Peyer's patch (tissue), 4 donors: ENCODE data around the gene JMY. TPM values are rescaled to one million over a fixed set of nuclear protein-coding genes. Genes with fewer than 3 reads are reported as not detected.

Source experiments
- DNase-seq, 3 donors: peaks; one replicate each; pipeline ENCODE4 v3.0.0-alpha.2; 2017 to 2019
- H3K27ac ChIP-seq, 4 donors: fragments of 200-600 bp; sonication (generic); one replicate each; pipeline ENCODE4 v1.5.1; 2016 to 2019
- H3K27me3 ChIP-seq, 2 donors: fragments of 200-600 bp; sonication (generic); one replicate each; pipeline ENCODE4 v1.5.1; 2019
- H3K36me3 ChIP-seq, 3 donors: fragments of 200-600 bp; sonication (generic); one replicate each; pipeline ENCODE4 v1.5.1; 2016 to 2019
- H3K4me1 ChIP-seq, 4 donors: fragments of 200-600 bp; sonication (generic); one replicate each; pipeline ENCODE4 v1.5.1; 2016 to 2019
- H3K4me3 ChIP-seq, 4 donors: fragments of 200-600 bp; sonication (generic); 1 replicate in 3 of 4; 2 replicates in 1 of 4; pipeline ENCODE4 v1.5.1; 2016 to 2019; ENCODE audit warnings: mild to moderate bottlenecking in 1 of 4
- H3K9me3 ChIP-seq, 4 donors: fragments of 200-600 bp; sonication (generic); one replicate each; pipeline ENCODE4 v1.5.1; 2016 to 2019; ENCODE audit warnings: mild to moderate bottlenecking in 1 of 4
- POLR2A ChIP-seq, 2 donors: fragments of 450-650 bp; IDR thresholded peaks; one replicate each; pipeline ENCODE4 v1.5.1; 2017; ENCODE audit warnings: antibody characterized with exemption in 2 of 2, mild to moderate bottlenecking in 2 of 2, moderate library complexity in 2 of 2
- small RNA-seq, 2 donors: library from RNA; depleted of rRNA; stranded (forward); fragments of <200 nt; gene quantifications; one replicate each; pipeline ENCODE3, GENCODE V24; 2016
- total RNA-seq, 4 donors: library from RNA; depleted of rRNA; stranded (reverse); fragments of >200 nt; gene quantifications; one replicate each; pipeline ENCODE4 v1.1.0, GENCODE V29; 2016
- TF ChIP-seq, protein P1 (sequence below), 6 experiments: fragments of 450-650 bp in 4 of 6; fragments of 200-600 bp in 2 of 6; sonication (generic) in 1 of 6; IDR thresholded peaks; one replicate each; pipeline ENCODE4 v1.5.1; 2017 to 2019; ENCODE audit warnings: antibody characterized with exemption in 6 of 6, mild to moderate bottlenecking in 3 of 6, moderate library complexity in 1 of 6

The JMY gene
- total RNA-seq, 4 donors from 2014 or later, result 10.3 to 16.5 (median 12.3) TPM

DNA sequence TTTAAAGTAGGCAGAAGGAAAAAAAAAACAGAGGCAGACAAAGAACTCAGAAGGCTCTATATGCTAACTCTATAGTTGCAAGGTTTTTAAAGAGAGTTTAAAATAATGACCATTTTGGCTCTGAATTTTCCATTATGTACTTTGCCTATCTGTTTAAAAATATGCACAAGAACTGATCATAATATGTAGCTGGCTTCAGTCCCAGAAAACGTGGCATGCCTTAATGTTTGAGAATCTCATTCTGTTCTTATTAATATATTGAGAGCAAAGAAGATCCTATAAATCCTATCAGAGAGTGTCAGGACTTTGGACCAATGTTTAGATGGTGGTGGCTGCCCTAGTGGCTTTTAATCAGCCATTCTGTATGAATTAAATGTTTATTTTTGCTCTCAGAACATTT, 121.5 kb downstream of the JMY start:
- no peaks in the 10 kb centered on the region for H3K36me3 ChIP-seq
- H3K4me3 ChIP-seq, result no peak overlapping the region
- H3K4me1 ChIP-seq, result no peaks in the 10 kb centered on the region
- no peaks in the 10 kb centered on the region for H3K27me3 ChIP-seq
- no peak for DNase-seq
- no peak overlapping the region for H3K27ac ChIP-seq
- TF ChIP-seq, protein P1, sequence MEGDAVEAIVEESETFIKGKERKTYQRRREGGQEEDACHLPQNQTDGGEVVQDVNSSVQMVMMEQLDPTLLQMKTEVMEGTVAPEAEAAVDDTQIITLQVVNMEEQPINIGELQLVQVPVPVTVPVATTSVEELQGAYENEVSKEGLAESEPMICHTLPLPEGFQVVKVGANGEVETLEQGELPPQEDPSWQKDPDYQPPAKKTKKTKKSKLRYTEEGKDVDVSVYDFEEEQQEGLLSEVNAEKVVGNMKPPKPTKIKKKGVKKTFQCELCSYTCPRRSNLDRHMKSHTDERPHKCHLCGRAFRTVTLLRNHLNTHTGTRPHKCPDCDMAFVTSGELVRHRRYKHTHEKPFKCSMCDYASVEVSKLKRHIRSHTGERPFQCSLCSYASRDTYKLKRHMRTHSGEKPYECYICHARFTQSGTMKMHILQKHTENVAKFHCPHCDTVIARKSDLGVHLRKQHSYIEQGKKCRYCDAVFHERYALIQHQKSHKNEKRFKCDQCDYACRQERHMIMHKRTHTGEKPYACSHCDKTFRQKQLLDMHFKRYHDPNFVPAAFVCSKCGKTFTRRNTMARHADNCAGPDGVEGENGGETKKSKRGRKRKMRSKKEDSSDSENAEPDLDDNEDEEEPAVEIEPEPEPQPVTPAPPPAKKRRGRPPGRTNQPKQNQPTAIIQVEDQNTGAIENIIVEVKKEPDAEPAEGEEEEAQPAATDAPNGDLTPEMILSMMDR (IDR thresholded peaks at IDR 0.05), result no peak
- TF ChIP-seq POLR2A (IDR thresholded peaks at IDR 0.05), result no peak
- no peaks in the 10 kb centered on the region for H3K9me3 ChIP-seq

Small RNA genes lying within 50 kb of the gene (small RNA-seq; reads per million reads assigned to genes)
- 0 reads per million in 2 donors for gene AC016559.1
- 0 reads per million in 2 donors for gene RF00425

Other genes starting within 250 kb of the JMY start
- 1 to 10 TPM in 1 of 4 donors, under 1 TPM in 1, not detected in 2; 0.94 to 1.9 TPM for gene DMGDH, start 166.5 kb upstream of the JMY start, total RNA-seq
- gene BHMT2, start 166.4 kb upstream of the JMY start, total RNA-seq, result 10 to 100 TPM in 1 of 4 donors, 1 to 10 TPM in 2, not detected in 1; 1.1 to 10.7 (median 2.8) TPM
- not detected for gene BHMT, start 124.3 kb upstream of the JMY start, total RNA-seq